Measurements from ENCODE around the gene ABCC8.

- TF ChIP-seq CTCF (conservative IDR thresholded peaks at IDR 0.05; ENCODE audit: low read depth, low read length) (no peak), EZH2 (IDR thresholded peaks at IDR 0.05; ENCODE audit: borderline replicate concordance, low read depth, low read length, poor library complexity, severe bottlenecking) (no peak)
Measured at GRCh38 chr11:17519061-17519885, 42.6 kb upstream of the ABCC8 start.
